ENCODE measurements around the gene PTX4.
A peak's percentile ranks its signal among the peaks of the same experiment; 100 is the strongest.

The PTX4 gene

GRCh38 chr16:1460602-1461138, 28.1 kb downstream of the PTX4 start:
- Histone ChIP-seq H3K27me3 (replicated peaks; ENCODE audit: control insufficient read depth, insufficient read depth, low read length) (no peaks in the 10 kb centered on the region), H3K4me3 (replicated peaks; ENCODE audit: low read depth, low read length) (no peak overlapping the region), H3K36me3 (ENCODE audit: control insufficient read depth, insufficient read depth, low read length) (peaks cover 14% of the 10 kb centered on the region)
- no peak for TF ChIP-seq CTCF (IDR thresholded peaks at IDR 0.05; ENCODE audit: insufficient read depth, low read length, poor library complexity, severe bottlenecking)
- peak; percentile 9 for DNase-seq (ENCODE audit: extremely low read depth, insufficient read length)

- DNase-seq (ENCODE audit: extremely low read depth, insufficient read length): peak; percentile 8
- H3K36me3 ChIP-seq (ENCODE audit: control insufficient read depth, insufficient read depth, low read length): peaks cover 15% of the 10 kb centered on the region
- no peaks in the 10 kb centered on the region for H3K27me3 ChIP-seq (replicated peaks; ENCODE audit: control insufficient read depth, insufficient read depth, low read length)
- H3K4me3 ChIP-seq (replicated peaks; ENCODE audit: low read depth, low read length): no peak overlapping the region
- TF ChIP-seq CTCF (IDR thresholded peaks at IDR 0.05; ENCODE audit: insufficient read depth, low read length, poor library complexity, severe bottlenecking): no peak
Observed at GRCh38 chr16:1459967-1460366, 28.8 kb downstream of the PTX4 start.

- Histone ChIP-seq H3K27me3 (replicated peaks; ENCODE audit: control insufficient read depth, insufficient read depth, low read length) (no peaks in the 10 kb centered on the region), H3K4me3 (replicated peaks; ENCODE audit: low read depth, low read length) (no peak overlapping the region; the same call in 1 of the 2 replicates), H3K36me3 (ENCODE audit: control insufficient read depth, insufficient read depth, low read length) (peaks cover 15% of the 10 kb centered on the region)
- DNase-seq (ENCODE audit: extremely low read depth, insufficient read length): peak; percentile 75
- TF ChIP-seq CTCF (IDR thresholded peaks at IDR 0.05; ENCODE audit: insufficient read depth, low read length, poor library complexity, severe bottlenecking): no peak
Observed at GRCh38 chr16:1458977-1459341, 29.8 kb downstream of the PTX4 start.

- Histone ChIP-seq H3K36me3 (ENCODE audit: control insufficient read depth, insufficient read depth, low read length) (peaks cover 17% of the 10 kb centered on the region), H3K27me3 (replicated peaks; ENCODE audit: control insufficient read depth, insufficient read depth, low read length) (no peaks in the 10 kb centered on the region), H3K4me3 (replicated peaks; ENCODE audit: low read depth, low read length) (no peak overlapping the region)
- no peak for TF ChIP-seq CTCF (IDR thresholded peaks at IDR 0.05; ENCODE audit: insufficient read depth, low read length, poor library complexity, severe bottlenecking)
- no peak for DNase-seq (ENCODE audit: extremely low read depth, insufficient read length)
Observed at GRCh38 chr16:1458336-1458976, 30.3 kb downstream of the PTX4 start.

- H3K36me3 ChIP-seq (ENCODE audit: control insufficient read depth, insufficient read depth, low read length): peaks cover 20% of the 10 kb centered on the region
- no peak overlapping the region for H3K4me3 ChIP-seq (replicated peaks; ENCODE audit: low read depth, low read length)
- TF ChIP-seq CTCF (IDR thresholded peaks at IDR 0.05; ENCODE audit: insufficient read depth, low read length, poor library complexity, severe bottlenecking): no peak
- no peak for DNase-seq (ENCODE audit: extremely low read depth, insufficient read length)
- no peaks in the 10 kb centered on the region for H3K27me3 ChIP-seq (replicated peaks; ENCODE audit: control insufficient read depth, insufficient read depth, low read length)
Observed at GRCh38 chr16:1457489-1458245, 31.1 kb downstream of the PTX4 start.
